ENCODE measurements around the gene ZMIZ1.

Gene ZMIZ1

GRCh38 chr10:79158402-79159097 is 89.8 kb downstream of the ZMIZ1 start:
- DNase-seq: no peak

GRCh38 chr10:79159141-79159651 is 90.4 kb downstream of the ZMIZ1 start:
- DNase-seq: no peak

- no peak for DNase-seq
Measured at GRCh38 chr10:79159785-79160184, 91.0 kb downstream of the ZMIZ1 start.

GRCh38 chr10:79160191-79160590 is 91.4 kb downstream of the ZMIZ1 start:
- DNase-seq: no peak

- DNase-seq: no peak
Measured at GRCh38 chr10:79161557-79161956, 92.8 kb downstream of the ZMIZ1 start.

- no peak for DNase-seq
Measured at GRCh38 chr10:79162022-79162421, 93.3 kb downstream of the ZMIZ1 start.

- DNase-seq: no peak
Measured at GRCh38 chr10:79162861-79163665, 94.3 kb downstream of the ZMIZ1 start.

GRCh38 chr10:79163666-79163975 is 94.9 kb downstream of the ZMIZ1 start:
- no peak for DNase-seq

- DNase-seq: no peak
Measured at GRCh38 chr10:79164075-79164474, 95.3 kb downstream of the ZMIZ1 start.

GRCh38 chr10:79165070-79165778 is 96.5 kb downstream of the ZMIZ1 start:
- DNase-seq: no peak

- DNase-seq: no peak
Measured at GRCh38 chr10:79166312-79166721, 97.6 kb downstream of the ZMIZ1 start.

- DNase-seq: no peak
Measured at GRCh38 chr10:79166741-79167140, 98.0 kb downstream of the ZMIZ1 start.

GRCh38 chr10:79167537-79167936 is 98.8 kb downstream of the ZMIZ1 start:
- no peak for DNase-seq

- DNase-seq: no peak
Measured at GRCh38 chr10:79168210-79168609, 99.4 kb downstream of the ZMIZ1 start.

GRCh38 chr10:79170226-79170752 is 101.5 kb downstream of the ZMIZ1 start:
- DNase-seq: no peak

- DNase-seq: no peak
Measured at GRCh38 chr10:79170993-79171392, 102.2 kb downstream of the ZMIZ1 start.

GRCh38 chr10:79171504-79171903 is 102.7 kb downstream of the ZMIZ1 start:
- DNase-seq: no peak

- DNase-seq: no peak
Measured at GRCh38 chr10:79172881-79173280, 104.1 kb downstream of the ZMIZ1 start.

- no peak for DNase-seq
Measured at GRCh38 chr10:79173582-79174262, 105.0 kb downstream of the ZMIZ1 start.

- DNase-seq: no peak
Measured at GRCh38 chr10:79176052-79176501, 107.3 kb downstream of the ZMIZ1 start.

GRCh38 chr10:79176949-79177602 is 108.3 kb downstream of the ZMIZ1 start:
- DNase-seq: no peak

- no peak for DNase-seq
Measured at GRCh38 chr10:79178070-79178576, 109.4 kb downstream of the ZMIZ1 start.

Measured in activated CD4-positive, alpha-beta T cell treated with anti-CD3 and anti-CD28 coated beads for 48 hours (primary cell).